Astrocyte of the spinal cord (primary cell): ENCODE results near the gene CCK.
A peak's percentile ranks its signal among the peaks of the same experiment; 100 is the strongest.

Experiments
- DNase-seq: peaks from one replicate; pipeline ENCODE4 v3.0.0; 2011; ENCODE audit warnings: low read depth, low spot score
- H3K4me3 ChIP-seq: 2 replicates; pipeline ENCODE4 v1.5.1; 2011; ENCODE audit warnings: low read depth, mild to moderate bottlenecking, low read length, moderate library complexity
- in situ Hi-C: cut with HindIII; loops from 2 replicates; pipeline ENCODE4 v1.10.0; 2017; ENCODE audit warnings: low sequenced_read_pairs
- TF ChIP-seq, protein P1 (sequence below): IDR thresholded peaks from 2 replicates; pipeline ENCODE4 v1.5.1; 2012; ENCODE audit warnings: low read depth, mild to moderate bottlenecking, low read length, inconsistent platforms

Gene CCK

GRCh38 chr3:42263354-42264346 is 2.3 kb downstream of the CCK start:
- DNase-seq: no peak
- H3K4me3 ChIP-seq: no peak overlapping the region
- TF ChIP-seq, protein P1, sequence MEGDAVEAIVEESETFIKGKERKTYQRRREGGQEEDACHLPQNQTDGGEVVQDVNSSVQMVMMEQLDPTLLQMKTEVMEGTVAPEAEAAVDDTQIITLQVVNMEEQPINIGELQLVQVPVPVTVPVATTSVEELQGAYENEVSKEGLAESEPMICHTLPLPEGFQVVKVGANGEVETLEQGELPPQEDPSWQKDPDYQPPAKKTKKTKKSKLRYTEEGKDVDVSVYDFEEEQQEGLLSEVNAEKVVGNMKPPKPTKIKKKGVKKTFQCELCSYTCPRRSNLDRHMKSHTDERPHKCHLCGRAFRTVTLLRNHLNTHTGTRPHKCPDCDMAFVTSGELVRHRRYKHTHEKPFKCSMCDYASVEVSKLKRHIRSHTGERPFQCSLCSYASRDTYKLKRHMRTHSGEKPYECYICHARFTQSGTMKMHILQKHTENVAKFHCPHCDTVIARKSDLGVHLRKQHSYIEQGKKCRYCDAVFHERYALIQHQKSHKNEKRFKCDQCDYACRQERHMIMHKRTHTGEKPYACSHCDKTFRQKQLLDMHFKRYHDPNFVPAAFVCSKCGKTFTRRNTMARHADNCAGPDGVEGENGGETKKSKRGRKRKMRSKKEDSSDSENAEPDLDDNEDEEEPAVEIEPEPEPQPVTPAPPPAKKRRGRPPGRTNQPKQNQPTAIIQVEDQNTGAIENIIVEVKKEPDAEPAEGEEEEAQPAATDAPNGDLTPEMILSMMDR: no peak
- in situ Hi-C loops: no loop called here

DNA sequence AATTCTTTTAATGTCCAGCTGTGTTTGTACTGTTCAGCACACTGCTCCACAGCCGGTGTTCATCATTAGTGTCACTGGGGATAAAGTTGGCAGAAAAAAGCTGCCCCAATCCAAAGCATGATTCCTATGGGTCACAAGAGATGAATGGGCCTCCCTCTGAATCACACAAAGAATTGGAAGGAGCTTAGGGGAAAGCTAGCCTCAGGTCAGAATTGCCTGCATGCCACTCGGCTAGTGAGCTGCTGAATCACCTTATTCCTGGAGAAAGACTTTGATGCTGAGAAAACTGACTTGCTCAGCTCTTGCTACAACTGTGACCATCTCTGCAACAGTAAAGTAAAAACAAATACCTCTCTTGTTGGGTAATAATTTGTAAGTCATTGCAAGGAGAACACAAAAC is 3.5 kb downstream of the CCK start:
- in situ Hi-C loops: no loop called here
- TF ChIP-seq, protein P1: no peak
- no peak overlapping the region for H3K4me3 ChIP-seq
- peak; percentile 65 for DNase-seq

DNA sequence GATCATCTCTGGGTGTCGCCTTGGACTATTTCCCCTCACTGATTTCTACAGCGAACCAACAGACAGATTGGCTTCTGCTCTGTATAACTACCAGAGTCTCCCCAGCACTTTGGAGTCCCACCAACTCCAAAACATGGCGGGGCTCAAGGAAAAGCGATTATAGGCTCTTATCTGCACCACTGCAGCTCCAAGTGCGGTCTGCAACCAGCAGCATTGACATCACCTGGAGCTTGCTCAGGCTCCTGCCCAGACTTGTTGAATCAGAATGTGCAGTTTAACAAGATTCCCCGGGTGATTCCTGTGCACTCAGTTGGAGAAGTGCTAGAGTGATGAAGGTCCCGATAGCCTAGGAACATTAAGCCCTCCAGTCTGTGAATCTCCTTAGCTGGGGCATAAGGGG is 9.0 kb downstream of the CCK start:
- in situ Hi-C loops: no loop called here
- DNase-seq: no peak
- H3K4me3 ChIP-seq: no peak overlapping the region
- TF ChIP-seq, protein P1: no peak

DNA sequence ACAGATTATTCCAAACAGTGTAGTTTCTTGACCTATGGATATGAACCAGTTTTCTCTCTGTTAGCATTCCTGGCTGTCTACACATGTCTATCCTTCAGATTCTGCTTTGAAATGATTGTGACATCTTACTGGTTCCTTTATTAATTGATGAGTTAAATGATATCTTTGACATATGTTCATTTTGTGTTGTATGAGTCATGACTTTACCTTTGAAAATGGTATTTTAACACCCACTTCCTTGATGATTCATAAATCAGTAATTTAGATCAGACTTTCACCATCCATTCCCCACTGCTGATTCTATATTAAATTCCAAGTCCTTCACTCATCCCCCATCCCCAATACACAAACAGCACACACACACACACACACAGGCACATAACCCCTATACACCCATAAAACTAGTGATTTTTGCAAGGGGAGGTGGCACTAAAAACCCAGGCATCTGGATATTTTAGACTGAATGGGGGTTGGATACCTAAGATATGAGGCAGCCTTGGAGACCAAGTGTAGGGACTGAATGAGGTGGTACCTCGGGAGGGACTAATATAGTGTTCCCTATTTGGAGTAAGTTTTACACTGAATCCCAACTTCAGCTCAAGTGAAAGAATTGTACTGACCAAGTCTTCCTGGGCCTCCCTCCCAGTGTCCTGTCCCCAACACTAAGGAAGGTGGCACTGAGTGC is 9.7 kb downstream of the CCK start:
- peak; percentile 45 for DNase-seq
- no peak overlapping the region for H3K4me3 ChIP-seq
- TF ChIP-seq, protein P1: no peak
- in situ Hi-C loops: no loop called here

- in situ Hi-C loops: no loop called here
- H3K4me3 ChIP-seq: no peak overlapping the region
- DNase-seq: no peak
- TF ChIP-seq, protein P1: no peak
These were observed 11.4 kb downstream of the CCK start for GRCh38 chr3:42254566-42254965.

DNA sequence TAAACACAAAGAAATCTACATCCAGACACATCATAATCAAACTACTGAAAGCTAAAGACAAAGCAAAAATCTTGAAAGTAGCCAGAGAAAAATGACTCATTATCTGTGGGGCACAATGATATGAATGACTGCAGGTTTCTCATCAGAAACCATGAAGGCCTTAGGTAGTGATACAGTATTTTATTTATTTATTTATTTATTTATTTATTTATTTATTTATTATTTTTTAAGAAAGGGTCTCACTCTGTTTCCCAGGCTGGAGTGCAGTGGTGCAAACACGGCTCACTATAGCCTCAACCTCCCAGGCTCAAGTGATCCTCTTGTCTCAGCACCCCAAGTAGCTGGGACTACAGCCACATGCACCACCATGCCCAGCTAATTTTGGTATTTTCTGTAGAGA is 15.2 kb downstream of the CCK start:
- H3K4me3 ChIP-seq: no peak overlapping the region
- in situ Hi-C loops: no loop called here
- no peak for DNase-seq
- TF ChIP-seq, protein P1: no peak
